ENCODE data around the gene ARF6. TPM values are rescaled to one million over a fixed set of nuclear protein-coding genes. Genes with fewer than 3 reads are reported as not detected.

ARF6 gene
- polyA plus RNA-seq, 1 of the 3 experiments (the other 2 are of a cell fraction) = 45.2 TPM

- Histone ChIP-seq H3K79me2 (ENCODE audit: insufficient read depth) (peaks cover 28% of the 10 kb centered on the region), H3K4me2 (no peak overlapping the region), H2AFZ (ENCODE audit: low read depth) (no peak overlapping the region), H4K20me1 (ENCODE audit: insufficient read depth) (no peaks in the 10 kb centered on the region), H3K36me3 (replicated peaks in 1 of 2; ENCODE audit: control insufficient read depth in 1 of 2, insufficient read depth in 2 of 2, low read length in 1 of 2) (peaks cover 0 to 3% of the 10 kb centered on the region in 2 experiments), H3K4me3 (ENCODE audit: low read depth in 2 of 2, low read length in 1 of 2) (no peak overlapping the region), H3K27ac (ENCODE audit: low read depth in 2 of 2, low read length in 1 of 2) (no peak overlapping the region), H3F3A (replicated peaks; ENCODE audit: insufficient read depth) (peaks cover 43% of the 10 kb centered on the region), H3K9me3 (no peaks in the 10 kb centered on the region), H3K9me2 (no peaks in the 10 kb centered on the region), H3K4me1 (ENCODE audit: control insufficient read depth in 1 of 2, insufficient read depth in 2 of 2, low read depth in 1 of 2, low read length in 1 of 2) (peaks cover 0 to 16% of the 10 kb centered on the region in 2 experiments; a peak in 3 of 4 replicates), H3K27me3 (ENCODE audit: insufficient read depth) (no peaks in the 10 kb centered on the region), H3K9ac (no peak overlapping the region)
- ChIA-PET CTCF (no interaction called here), POLR2A (no interaction called here)
- DNase-seq = no peak
- TF ChIP-seq, protein P1, sequence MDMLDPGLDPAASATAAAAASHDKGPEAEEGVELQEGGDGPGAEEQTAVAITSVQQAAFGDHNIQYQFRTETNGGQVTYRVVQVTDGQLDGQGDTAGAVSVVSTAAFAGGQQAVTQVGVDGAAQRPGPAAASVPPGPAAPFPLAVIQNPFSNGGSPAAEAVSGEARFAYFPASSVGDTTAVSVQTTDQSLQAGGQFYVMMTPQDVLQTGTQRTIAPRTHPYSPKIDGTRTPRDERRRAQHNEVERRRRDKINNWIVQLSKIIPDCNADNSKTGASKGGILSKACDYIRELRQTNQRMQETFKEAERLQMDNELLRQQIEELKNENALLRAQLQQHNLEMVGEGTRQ (IDR thresholded peaks at IDR 0.05; ENCODE audit: borderline replicate concordance, low read depth, low read length) = no peak
- TF ChIP-seq RFX5 (IDR thresholded peaks at IDR 0.05; ENCODE audit: low read length) (no peak), RAD21 (IDR thresholded peaks at IDR 0.05; ENCODE audit: low read length) (no peak), FOXM1 (IDR thresholded peaks at IDR 0.05; ENCODE audit: low read depth) (no peak), NRF1 (IDR thresholded peaks at IDR 0.05; ENCODE audit: low read depth, low read length) (no peak), GATA2 (CRISPR knock-in tag; IDR thresholded peaks at IDR 0.05) (no peak), SMC3 (IDR thresholded peaks at IDR 0.05; ENCODE audit: low read depth, low read length) (no peak), SIN3A (IDR thresholded peaks at IDR 0.05; ENCODE audit: borderline replicate concordance, low read depth, low read length) (no peak), ELF1 (IDR thresholded peaks at IDR 0.05) (no peak), GABPA (IDR thresholded peaks at IDR 0.05; ENCODE audit: low read depth) (no peak), EZH2phosphoT487 (IDR thresholded peaks at IDR 0.05; ENCODE audit: borderline replicate concordance, low read depth) (no peak), POLR2AphosphoS5 (IDR thresholded peaks at IDR 0.05; ENCODE audit: low read depth, low read length) (no peak), FOXJ3 (CRISPR knock-in tag; IDR thresholded peaks at IDR 0.05) (no peak), CTCF (IDR thresholded peaks at IDR 0.05) (no peak), TEAD4 (IDR thresholded peaks at IDR 0.05; ENCODE audit: borderline replicate concordance, insufficient read depth) (no peak)
- TF ChIP-seq, protein P2, sequence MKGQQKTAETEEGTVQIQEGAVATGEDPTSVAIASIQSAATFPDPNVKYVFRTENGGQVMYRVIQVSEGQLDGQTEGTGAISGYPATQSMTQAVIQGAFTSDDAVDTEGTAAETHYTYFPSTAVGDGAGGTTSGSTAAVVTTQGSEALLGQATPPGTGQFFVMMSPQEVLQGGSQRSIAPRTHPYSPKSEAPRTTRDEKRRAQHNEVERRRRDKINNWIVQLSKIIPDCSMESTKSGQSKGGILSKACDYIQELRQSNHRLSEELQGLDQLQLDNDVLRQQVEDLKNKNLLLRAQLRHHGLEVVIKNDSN (IDR thresholded peaks at IDR 0.05; ENCODE audit: borderline replicate concordance, low read depth) = no peak
- TF ChIP-seq, protein P3, sequence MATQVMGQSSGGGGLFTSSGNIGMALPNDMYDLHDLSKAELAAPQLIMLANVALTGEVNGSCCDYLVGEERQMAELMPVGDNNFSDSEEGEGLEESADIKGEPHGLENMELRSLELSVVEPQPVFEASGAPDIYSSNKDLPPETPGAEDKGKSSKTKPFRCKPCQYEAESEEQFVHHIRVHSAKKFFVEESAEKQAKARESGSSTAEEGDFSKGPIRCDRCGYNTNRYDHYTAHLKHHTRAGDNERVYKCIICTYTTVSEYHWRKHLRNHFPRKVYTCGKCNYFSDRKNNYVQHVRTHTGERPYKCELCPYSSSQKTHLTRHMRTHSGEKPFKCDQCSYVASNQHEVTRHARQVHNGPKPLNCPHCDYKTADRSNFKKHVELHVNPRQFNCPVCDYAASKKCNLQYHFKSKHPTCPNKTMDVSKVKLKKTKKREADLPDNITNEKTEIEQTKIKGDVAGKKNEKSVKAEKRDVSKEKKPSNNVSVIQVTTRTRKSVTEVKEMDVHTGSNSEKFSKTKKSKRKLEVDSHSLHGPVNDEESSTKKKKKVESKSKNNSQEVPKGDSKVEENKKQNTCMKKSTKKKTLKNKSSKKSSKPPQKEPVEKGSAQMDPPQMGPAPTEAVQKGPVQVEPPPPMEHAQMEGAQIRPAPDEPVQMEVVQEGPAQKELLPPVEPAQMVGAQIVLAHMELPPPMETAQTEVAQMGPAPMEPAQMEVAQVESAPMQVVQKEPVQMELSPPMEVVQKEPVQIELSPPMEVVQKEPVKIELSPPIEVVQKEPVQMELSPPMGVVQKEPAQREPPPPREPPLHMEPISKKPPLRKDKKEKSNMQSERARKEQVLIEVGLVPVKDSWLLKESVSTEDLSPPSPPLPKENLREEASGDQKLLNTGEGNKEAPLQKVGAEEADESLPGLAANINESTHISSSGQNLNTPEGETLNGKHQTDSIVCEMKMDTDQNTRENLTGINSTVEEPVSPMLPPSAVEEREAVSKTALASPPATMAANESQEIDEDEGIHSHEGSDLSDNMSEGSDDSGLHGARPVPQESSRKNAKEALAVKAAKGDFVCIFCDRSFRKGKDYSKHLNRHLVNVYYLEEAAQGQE (IDR thresholded peaks at IDR 0.05; ENCODE audit: low read depth, low read length) = no peak
Observed at GRCh38 chr14:49904270-49904669, 11.4 kb downstream of the ARF6 start.
